ENCODE measurements around the gene SEPTIN1. TPM values are rescaled to one million over a fixed set of nuclear protein-coding genes. Genes with fewer than 3 reads are reported as not detected.
"Not testable (repeated sequence)": the region's sequence is repeated elsewhere in the genome, so short reads cannot be mapped to it uniquely, and the experiment has no call there.

SEPTIN1 gene
- total RNA-seq, 1 experiment from 2014 or later, result 3.4 TPM

- Histone ChIP-seq H3K9me2 (ENCODE audit: insufficient read depth) (no peaks in the 10 kb centered on the region), H3K4me3 (replicated peaks in 1 of 2; ENCODE audit: low read depth in 1 of 2, low read length in 2 of 2) (no peak overlapping the region), H3K27me3 (ENCODE audit: insufficient read depth, low read length) (no peaks in the 10 kb centered on the region), H3K4me1 (ENCODE audit: control insufficient read depth in 1 of 2, insufficient read depth in 2 of 2, low read length in 2 of 2) (peaks cover under 1% of the 10 kb centered on the region in 2 experiments; a peak in 2 of 4 replicates), H4K20me1 (ENCODE audit: insufficient read depth) (no peaks in the 10 kb centered on the region), H3K27ac (ENCODE audit: low read depth, low read length) (no peak overlapping the region), H3K9ac (ENCODE audit: low read length) (no peak overlapping the region), H3K36me3 (ENCODE audit: control insufficient read depth in 1 of 2, insufficient read depth in 2 of 2, low read length in 2 of 2) (peaks cover 0 to 12% of the 10 kb centered on the region in 2 experiments; a peak in 2 of 4 replicates), H3K4me2 (ENCODE audit: low read length) (no peak overlapping the region), H3K79me2 (ENCODE audit: insufficient read depth, low read length) (no peaks in the 10 kb centered on the region), H2AFZ (ENCODE audit: low read depth, low read length, poor library complexity, severe bottlenecking) (no peak overlapping the region), H3K9me3 (ENCODE audit: control insufficient read depth in 1 of 2, insufficient read depth in 1 of 2, low read depth in 1 of 2, low read length in 2 of 2) (no peaks in the 10 kb centered on the region)
- TF ChIP-seq ZNF274 (IDR thresholded peaks at IDR 0.05; ENCODE audit: low read depth, low read length) (no peak), TCF7L2 (IDR thresholded peaks at IDR 0.05; ENCODE audit: borderline replicate concordance, extremely low read depth, insufficient read depth, insufficient read length) (no peak), SIN3A (IDR thresholded peaks at IDR 0.05; ENCODE audit: low read depth) (no peak), CBX3 (IDR thresholded peaks at IDR 0.05; ENCODE audit: low read depth) (no peak), ZBTB33 (IDR thresholded peaks at IDR 0.05; ENCODE audit: extremely low read depth, insufficient replicate concordance, low read length) (no peak), RAD21 (IDR thresholded peaks at IDR 0.05; ENCODE audit: low read depth) (no peak), ZFX (IDR thresholded peaks at IDR 0.05) (no peak), EGR1 (IDR thresholded peaks at IDR 0.05; ENCODE audit: low read depth) (no peak), ATF3 (IDR thresholded peaks at IDR 0.05) (no peak), SP1 (IDR thresholded peaks at IDR 0.05; ENCODE audit: low read depth) (no peak), ELF1 (IDR thresholded peaks at IDR 0.05; ENCODE audit: borderline replicate concordance, low read depth) (no peak), EZH2phosphoT487 (IDR thresholded peaks at IDR 0.05; ENCODE audit: borderline replicate concordance) (no peak), EZH2 (IDR thresholded peaks at IDR 0.05) (no peak), MAX (IDR thresholded peaks at IDR 0.05) (no peak), YY1 (IDR thresholded peaks at IDR 0.05; ENCODE audit: extremely low read depth, insufficient replicate concordance, low read depth, low read length) (no peak), POLR2A (IDR thresholded peaks at IDR 0.05; ENCODE audit: borderline replicate concordance, extremely low read depth, insufficient read depth, insufficient read length) (no peak), CTCF (IDR thresholded peaks at IDR 0.05 in 2 of 3, conservative IDR thresholded peaks at IDR 0.05 in 1 of 3; ENCODE audit: borderline replicate concordance in 1 of 3, insufficient read depth in 1 of 3, low read depth in 2 of 3, low read length in 2 of 3) (no peak)
- no TSS peak for BruUV-seq (replicated peaks)
- ATAC-seq (no peak), DNase-seq (ENCODE audit: low read depth, low spot score) (no peak)
- ChIA-PET POLR2A (no interaction called here), CTCF (no interaction called here), RAD21 (ENCODE audit: low non-redundant PET in 1 of 2, low total read pairs in 2 of 2, uncharacterized antibody in 2 of 2, unreplicated experiment in 2 of 2) (interaction anchor here in 1 of 2 experiments (0.6 kb wide), 1 partner anchor 61 kb away, joined by 3 read pairs; the partner anchor contains the start of gene ZNF771)
- intact Hi-C loops (cut with micrococcal nuclease), result no loop called here
Measured at GRCh38 chr16:30346286-30346685, 36.1 kb downstream of the SEPTIN1 start.

- POLR2A ChIA-PET, ATAC-seq: not testable (repeated sequence)
Measured at GRCh38 chr16:30343491-30343820, 38.9 kb downstream of the SEPTIN1 start.

More at GRCh38 chr16:30343491-30343820, 38.9 kb downstream of the SEPTIN1 start:
- H3K4me2 ChIP-seq (ENCODE audit: low read length); RAD21 ChIA-PET (ENCODE audit: low non-redundant PET in 1 of 2, low total read pairs in 2 of 2, uncharacterized antibody in 2 of 2, unreplicated experiment in 2 of 2); H2AFZ ChIP-seq (ENCODE audit: low read depth, low read length, poor library complexity, severe bottlenecking); H3K27me3 ChIP-seq (ENCODE audit: insufficient read depth, low read length); H3K36me3 ChIP-seq (ENCODE audit: control insufficient read depth in 1 of 2, insufficient read depth in 2 of 2, low read length in 2 of 2); H3K9me2 ChIP-seq (ENCODE audit: insufficient read depth); DNase-seq (ENCODE audit: low read depth, low spot score); intact Hi-C loops (cut with micrococcal nuclease); H3K4me3 ChIP-seq (replicated peaks in 1 of 2; ENCODE audit: low read depth in 1 of 2, low read length in 2 of 2); H3K9me3 ChIP-seq (ENCODE audit: control insufficient read depth in 1 of 2, insufficient read depth in 1 of 2, low read depth in 1 of 2, low read length in 2 of 2); H3K4me1 ChIP-seq (ENCODE audit: control insufficient read depth in 1 of 2, insufficient read depth in 2 of 2, low read length in 2 of 2); H3K9ac ChIP-seq (ENCODE audit: low read length); H4K20me1 ChIP-seq (ENCODE audit: insufficient read depth); H3K79me2 ChIP-seq (ENCODE audit: insufficient read depth, low read length); H3K27ac ChIP-seq (ENCODE audit: low read depth, low read length); BruUV-seq (replicated peaks): not testable (repeated sequence)
- CTCF ChIA-PET, result interaction anchor here (0.7 kb wide), 1 partner anchor 289 kb away, joined by 4 read pairs; no protein-coding TSS in a partner anchor

Measured in HCT116 (cell line).